C4-2B (cell line): ENCODE measurements around the gene MFSD6L.

ENCODE experiments used
- CTCF ChIP-seq: fragments of 450-650 bp; conservative IDR thresholded peaks from 2 replicates; pipeline ENCODE4 v1.5.1; 2017; ENCODE audit warnings: mild to moderate bottlenecking
- ZFX ChIP-seq: fragments of 450-650 bp; IDR thresholded peaks from 2 replicates; pipeline ENCODE4 v1.6.1; 2017

- TF ChIP-seq CTCF (no peak), ZFX (no peak)
Observed at GRCh38 chr17:8799570-8800212, 526 bp upstream of the MFSD6L start.
